ENCODE data around the gene PID1. TPM values are rescaled to one million over a fixed set of nuclear protein-coding genes. Genes with fewer than 3 reads are reported as not detected.

PID1 gene
- total RNA-seq, 1 donor from 2014 or later: 10.7 TPM

GRCh38 chr2:229231885-229232284 is 39.2 kb downstream of the PID1 start:
- peaks cover 3% of the 10 kb centered on the region for H3K36me3 Mint-ChIP-seq (ENCODE audit: low read depth, unreplicated experiment)
- no peak overlapping the region for H3K4me3 Mint-ChIP-seq (ENCODE audit: unreplicated experiment)
- H3K36me3 ChIP-seq (ENCODE audit: insufficient read depth, low read length): no peaks in the 10 kb centered on the region
- DNase-seq (ENCODE audit: low read depth) (no peak), FAIRE-seq (no peak)
- H3K4me1 ChIP-seq (ENCODE audit: insufficient read depth, low read length): no peaks in the 10 kb centered on the region
- no peak overlapping the region for H2AFZ ChIP-seq (ENCODE audit: low read depth, low read length)
- H3K27ac ChIP-seq (ENCODE audit: low read depth, low read length): no peak overlapping the region
- no peaks in the 10 kb centered on the region for H3K9me3 Mint-ChIP-seq (ENCODE audit: unreplicated experiment)
- no peaks in the 10 kb centered on the region for H4K20me1 ChIP-seq (ENCODE audit: insufficient read depth, low read length)
- H3K4me3 ChIP-seq (ENCODE audit: insufficient read depth, low read depth, low read length): no peak overlapping the region
- no peak overlapping the region for H3K9ac ChIP-seq (ENCODE audit: low read length)
- TF ChIP-seq EZH2 (IDR thresholded peaks at IDR 0.05; ENCODE audit: insufficient read depth, low read length): no peak
- no peak for TF ChIP-seq CTCF (IDR thresholded peaks at IDR 0.05; ENCODE audit: insufficient read depth, low read depth, low read length)
- no peaks in the 10 kb centered on the region for H3K4me1 Mint-ChIP-seq (ENCODE audit: low read depth, unreplicated experiment)
- no peaks in the 10 kb centered on the region for H3K27me3 ChIP-seq (ENCODE audit: insufficient read depth, low read length)
- H3K79me2 ChIP-seq (ENCODE audit: insufficient read depth, low read length): no peaks in the 10 kb centered on the region
- H3K27ac Mint-ChIP-seq (ENCODE audit: unreplicated experiment): no peak overlapping the region
- no peaks in the 10 kb centered on the region for H3K27me3 Mint-ChIP-seq (ENCODE audit: low read depth, unreplicated experiment)
- no peak overlapping the region for H3K4me2 ChIP-seq (ENCODE audit: low read length)
- H3K9me3 ChIP-seq (ENCODE audit: insufficient read depth, low read depth, low read length): no peaks in the 10 kb centered on the region

DNA sequence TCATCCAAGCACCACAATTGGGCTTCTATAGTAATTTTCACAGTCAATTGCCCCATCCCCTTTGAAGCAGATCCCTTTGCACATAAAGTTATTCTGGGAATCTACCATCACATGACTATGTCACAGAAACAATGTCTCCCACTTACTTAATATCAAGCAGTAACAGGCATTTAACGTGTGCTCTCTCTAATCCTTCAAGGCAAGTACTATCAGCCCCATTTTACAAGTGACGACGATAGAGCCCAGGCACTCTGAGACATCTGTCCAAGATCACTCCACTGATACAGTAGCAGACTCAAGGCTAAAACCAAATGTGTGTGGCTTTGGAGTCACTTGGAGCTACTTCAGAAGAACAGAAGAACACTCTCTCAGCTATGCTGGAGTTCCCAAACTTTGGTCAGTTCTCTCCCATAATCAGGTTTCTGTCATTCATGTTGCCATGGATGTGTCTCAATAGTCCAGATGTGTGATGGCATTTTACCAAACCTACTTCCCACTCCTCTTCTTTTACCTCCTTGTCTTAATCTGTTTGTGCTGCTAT is 39.7 kb downstream of the PID1 start:
- no peak for FAIRE-seq
- Histone ChIP-seq H4K20me1 (ENCODE audit: insufficient read depth, low read length) (no peaks in the 10 kb centered on the region), H3K36me3 (ENCODE audit: insufficient read depth, low read length) (no peaks in the 10 kb centered on the region), H3K4me2 (ENCODE audit: low read length) (no peak overlapping the region), H2AFZ (ENCODE audit: low read depth, low read length) (no peak overlapping the region), H3K4me1 (ENCODE audit: insufficient read depth, low read length) (no peaks in the 10 kb centered on the region), H3K79me2 (ENCODE audit: insufficient read depth, low read length) (no peaks in the 10 kb centered on the region), H3K4me3 (ENCODE audit: insufficient read depth, low read depth, low read length) (no peak overlapping the region), H3K27me3 (ENCODE audit: insufficient read depth, low read length) (no peaks in the 10 kb centered on the region), H3K9ac (ENCODE audit: low read length) (no peak overlapping the region), H3K27ac (ENCODE audit: low read depth, low read length) (no peak overlapping the region), H3K9me3 (ENCODE audit: insufficient read depth, low read depth, low read length) (no peaks in the 10 kb centered on the region)
- Mint-ChIP-seq H3K27me3 (ENCODE audit: low read depth, unreplicated experiment) (no peaks in the 10 kb centered on the region), H3K9me3 (ENCODE audit: unreplicated experiment) (no peaks in the 10 kb centered on the region), H3K36me3 (ENCODE audit: low read depth, unreplicated experiment) (peaks cover 3% of the 10 kb centered on the region), H3K27ac (ENCODE audit: unreplicated experiment) (no peak overlapping the region), H3K4me1 (ENCODE audit: low read depth, unreplicated experiment) (no peaks in the 10 kb centered on the region), H3K4me3 (ENCODE audit: unreplicated experiment) (no peak overlapping the region)
- TF ChIP-seq EZH2 (IDR thresholded peaks at IDR 0.05; ENCODE audit: insufficient read depth, low read length): no peak
- no peak for TF ChIP-seq CTCF (IDR thresholded peaks at IDR 0.05; ENCODE audit: insufficient read depth, low read depth, low read length)
- no peak for DNase-seq (ENCODE audit: low read depth)

GRCh38 chr2:229230911-229231310 is 40.2 kb downstream of the PID1 start:
- Histone ChIP-seq H3K4me2 (ENCODE audit: low read length) (no peak overlapping the region), H3K4me1 (ENCODE audit: insufficient read depth, low read length) (no peaks in the 10 kb centered on the region), H3K9me3 (ENCODE audit: insufficient read depth, low read depth, low read length) (peaks cover under 1% of the 10 kb centered on the region), H4K20me1 (ENCODE audit: insufficient read depth, low read length) (no peaks in the 10 kb centered on the region), H3K9ac (ENCODE audit: low read length) (no peak overlapping the region), H2AFZ (ENCODE audit: low read depth, low read length) (no peak overlapping the region), H3K4me3 (ENCODE audit: insufficient read depth, low read depth, low read length) (no peak overlapping the region), H3K27me3 (ENCODE audit: insufficient read depth, low read length) (no peaks in the 10 kb centered on the region), H3K36me3 (ENCODE audit: insufficient read depth, low read length) (no peaks in the 10 kb centered on the region), H3K27ac (ENCODE audit: low read depth, low read length) (no peak overlapping the region), H3K79me2 (ENCODE audit: insufficient read depth, low read length) (no peaks in the 10 kb centered on the region)
- Mint-ChIP-seq H3K36me3 (ENCODE audit: low read depth, unreplicated experiment) (peaks cover 4% of the 10 kb centered on the region), H3K27me3 (ENCODE audit: low read depth, unreplicated experiment) (no peaks in the 10 kb centered on the region), H3K4me3 (ENCODE audit: unreplicated experiment) (no peak overlapping the region), H3K27ac (ENCODE audit: unreplicated experiment) (no peak overlapping the region), H3K4me1 (ENCODE audit: low read depth, unreplicated experiment) (no peaks in the 10 kb centered on the region), H3K9me3 (ENCODE audit: unreplicated experiment) (no peaks in the 10 kb centered on the region)
- TF ChIP-seq EZH2 (IDR thresholded peaks at IDR 0.05; ENCODE audit: insufficient read depth, low read length): no peak
- TF ChIP-seq CTCF (IDR thresholded peaks at IDR 0.05; ENCODE audit: insufficient read depth, low read depth, low read length): no peak
- FAIRE-seq (no peak), DNase-seq (ENCODE audit: low read depth) (no peak)
